ENCODE data around the gene PPM1A.

The PPM1A gene

GRCh38 chr14:60248697-60249318 lies at the start of gene PPM1A:
Gene PPM1A (plus strand): TSS chr14:60249221. CDS start chr14:60282704, 33,483 bp downstream.
- peak; percentile 95 for DNase-seq

- no peak for DNase-seq
Measured at GRCh38 chr14:60199321-60199720, 49.7 kb upstream of the PPM1A start.

- DNase-seq = no peak
Measured at GRCh38 chr14:60204104-60204842, 44.7 kb upstream of the PPM1A start.

GRCh38 chr14:60204843-60205774 lies 43.9 kb upstream of the PPM1A start:
- no peak for DNase-seq

GRCh38 chr14:60206249-60206670 lies 42.8 kb upstream of the PPM1A start:
- no peak for DNase-seq

DNA sequence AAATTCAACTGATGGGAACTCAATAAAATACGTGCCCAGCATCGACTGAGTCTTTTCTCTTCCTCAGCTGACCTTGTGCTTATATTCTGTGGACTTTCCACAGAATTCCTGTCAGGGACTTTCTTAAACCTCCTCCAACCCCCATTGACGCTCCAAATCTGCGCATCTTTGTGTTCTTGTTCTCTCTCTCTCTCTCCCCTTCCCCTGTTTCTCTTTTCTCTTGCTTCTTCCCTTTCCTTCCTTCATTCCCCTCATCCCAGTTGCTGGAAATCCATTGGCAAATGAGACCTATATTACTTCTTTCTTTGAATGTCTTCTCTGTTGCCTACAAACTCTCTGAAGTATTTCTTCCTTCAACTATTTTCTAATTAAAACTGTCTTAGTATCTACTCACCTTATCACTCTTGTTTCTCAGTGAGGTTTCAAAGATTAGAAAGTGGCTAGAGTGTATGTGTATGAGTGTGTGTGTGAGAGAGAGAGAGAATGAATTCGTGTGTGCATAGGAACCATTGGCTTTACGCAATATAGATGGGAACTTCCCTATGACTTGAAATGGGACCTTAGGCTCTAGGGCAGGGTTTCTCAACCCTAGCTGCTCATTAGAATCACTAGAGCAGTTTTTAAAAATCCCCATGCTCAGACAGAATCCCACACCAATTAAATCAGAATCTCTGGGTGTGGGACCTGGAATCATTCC lies 42.0 kb upstream of the PPM1A start:
- no peak for DNase-seq

GRCh38 chr14:60210703-60211102 lies 38.3 kb upstream of the PPM1A start:
- no peak for DNase-seq

- no peak for DNase-seq
Measured at GRCh38 chr14:60211153-60211552, 37.9 kb upstream of the PPM1A start.

- DNase-seq = no peak
Measured at GRCh38 chr14:60212503-60213371, 36.3 kb upstream of the PPM1A start.

GRCh38 chr14:60214003-60214402 lies 35.0 kb upstream of the PPM1A start:
- no peak for DNase-seq

DNA sequence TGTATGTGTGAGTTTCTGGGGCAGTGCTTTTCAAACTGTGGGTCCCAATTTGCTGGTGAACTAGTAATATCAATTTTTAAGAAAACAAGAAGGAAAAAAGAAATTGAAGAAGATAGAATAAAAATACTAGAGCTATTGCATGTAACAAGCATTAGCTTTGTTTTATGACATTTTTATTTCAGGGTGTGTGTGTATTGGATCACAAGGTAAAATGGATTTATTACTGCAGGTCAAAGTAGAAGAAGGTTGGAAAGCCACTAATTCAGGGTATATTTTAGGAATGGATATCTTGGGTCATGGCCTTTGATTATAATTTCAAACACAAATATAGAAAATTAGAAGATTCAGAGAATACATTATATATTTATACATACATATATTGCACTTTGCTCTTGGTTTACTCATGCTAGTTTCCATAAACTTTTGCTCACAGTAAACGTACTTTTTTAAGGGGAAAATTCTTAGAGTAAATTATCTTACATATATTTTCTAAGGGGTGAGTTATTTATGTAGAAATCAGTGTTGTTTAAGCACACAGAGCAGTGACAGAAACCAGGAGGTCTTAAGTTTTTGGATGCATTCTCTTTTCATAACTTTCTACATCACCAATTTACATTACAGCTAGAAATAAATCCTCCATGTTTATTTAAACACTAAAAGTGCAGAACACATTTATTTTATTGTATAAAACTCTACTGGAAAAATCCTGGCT lies 34.5 kb upstream of the PPM1A start:
- DNase-seq = no peak

GRCh38 chr14:60215127-60215444 lies 33.9 kb upstream of the PPM1A start:
- DNase-seq = no peak

DNA sequence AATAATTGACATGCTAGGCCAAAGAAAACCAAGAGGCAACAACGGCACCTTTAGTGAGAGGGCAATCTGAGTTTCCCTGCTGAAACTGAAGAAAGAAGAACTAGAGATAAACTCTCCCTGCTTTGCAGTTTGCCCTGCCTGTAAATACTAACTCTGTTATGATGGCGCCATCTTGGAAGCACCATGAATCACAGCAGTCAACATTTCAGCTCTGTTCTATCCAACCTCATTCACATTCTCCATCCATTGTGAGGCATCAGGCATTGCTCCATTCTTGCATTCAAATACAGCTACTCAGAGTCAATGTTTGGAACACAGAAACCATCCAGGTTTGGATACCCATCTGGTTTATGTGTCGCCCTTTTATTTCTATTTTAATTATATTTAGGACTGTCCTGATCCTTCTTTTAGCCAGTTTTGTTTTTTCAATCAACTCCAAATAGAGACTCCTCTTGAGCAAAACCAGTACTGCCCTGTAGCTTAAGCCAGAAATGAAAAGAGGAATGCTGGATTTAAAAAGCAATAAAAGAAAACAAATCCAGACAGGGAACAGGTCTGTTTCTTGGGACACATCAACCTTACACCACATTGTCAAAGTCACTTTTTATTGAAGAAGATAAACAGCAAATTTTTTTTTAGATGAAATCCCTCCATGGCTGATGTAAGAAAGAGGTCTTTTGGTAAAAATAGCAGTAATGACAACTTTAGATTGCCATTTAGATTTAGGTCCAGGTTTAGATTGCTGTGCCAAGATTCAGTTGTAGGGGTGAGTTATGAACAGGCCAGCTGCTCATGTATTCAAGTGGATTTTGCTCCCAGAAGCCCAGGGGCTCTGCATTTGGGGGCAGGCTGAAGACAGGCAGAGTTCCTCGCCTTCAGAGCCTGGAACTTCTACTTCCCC lies 33.3 kb upstream of the PPM1A start:
- no peak for DNase-seq

- DNase-seq = no peak
Measured at GRCh38 chr14:60217713-60218112, 31.3 kb upstream of the PPM1A start.

GRCh38 chr14:60220084-60220483 lies 28.9 kb upstream of the PPM1A start:
- no peak for DNase-seq

GRCh38 chr14:60220917-60221316 lies 28.1 kb upstream of the PPM1A start:
- no peak for DNase-seq

DNA sequence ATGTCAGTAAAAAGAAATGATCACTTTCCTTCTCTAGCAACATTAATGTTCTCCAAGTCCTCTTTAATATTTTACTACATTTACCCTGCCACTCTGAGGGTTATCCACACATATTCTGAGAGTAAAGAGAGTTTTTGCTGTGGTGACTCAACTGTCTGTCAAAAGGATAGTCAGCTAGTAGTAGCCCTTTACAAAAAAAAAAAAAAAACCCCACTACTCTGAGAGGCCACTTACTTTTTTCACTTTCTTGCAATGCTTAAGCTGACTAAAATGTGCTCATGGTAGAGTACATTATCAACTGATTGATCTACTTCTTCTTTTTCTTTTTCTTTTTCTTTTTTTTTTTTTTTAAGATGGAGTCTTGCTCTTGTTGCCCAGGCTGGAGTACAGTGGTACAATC lies 27.6 kb upstream of the PPM1A start:
- no peak for DNase-seq

GRCh38 chr14:60222820-60223219 lies 26.2 kb upstream of the PPM1A start:
- DNase-seq = no peak

DNA sequence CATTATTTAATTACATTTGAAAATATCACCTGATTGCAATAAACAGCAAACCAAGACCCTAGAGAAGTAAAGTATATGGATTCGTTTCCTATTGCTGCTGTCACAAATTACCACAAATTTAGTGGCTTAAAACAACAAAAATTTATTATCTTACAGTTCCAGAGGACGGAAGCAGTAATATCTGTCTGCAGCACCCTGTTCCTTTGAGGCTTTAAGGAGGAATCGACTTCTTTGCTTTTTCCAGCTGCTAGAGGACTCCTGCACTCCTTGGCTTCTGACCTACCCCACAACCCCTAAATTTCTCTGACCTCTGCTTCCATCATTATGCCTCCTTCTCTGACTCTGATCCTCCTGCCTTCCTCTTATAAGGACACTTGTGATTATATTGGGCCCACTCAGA lies 23.8 kb upstream of the PPM1A start:
- DNase-seq = no peak

- DNase-seq = no peak
Measured at GRCh38 chr14:60226298-60226697, 22.7 kb upstream of the PPM1A start.
